GM12878 (cell line): ENCODE data around the gene MAMDC2. TPM values are rescaled to one million over a fixed set of nuclear protein-coding genes. Genes with fewer than 3 reads are reported as not detected.

ENCODE experiments used
- ATAC-seq: fragments of 200-7000 bp; cut with Tn5 transposase; 3 replicates; pipeline ENCODE4 v1.9.1; 2020; ENCODE audit warnings: mild to moderate bottlenecking, moderate library complexity
- BruUV-seq: library from RNA; stranded (reverse); fragments of 400-500 nt; replicated peaks from 2 replicates; lab custom pipeline; 2021; lab: Mats Ljungman, UMichigan
- CTCF ChIA-PET: fragments of 300-600 bp; sonication (Branson Sonifier 250); formaldehyde crosslinking; extraction: SDS; loops from one replicate; lab custom pipeline; 2021; ENCODE audit warnings: inconsistent platforms; lab: Yijun Ruan, JAX
- POLR2A ChIA-PET: fragments of 350-600 bp; formaldehyde crosslinking; extraction: SDS; loops from one replicate; lab custom pipeline; 2021; ENCODE audit warnings: inconsistent platforms; lab: Charles Lee
- RAD21 ChIA-PET: fragments of 300-600 bp; sonication (Branson Sonifier 250); formaldehyde crosslinking; loops from one replicate; lab custom pipeline; 2023; ENCODE audit warnings: antibody characterized with exemption; ENCODE audit not compliant: unreplicated experiment; lab: Charles Lee
- SMC1A ChIA-PET: fragments of 300-600 bp; sonication (Branson Sonifier 250); formaldehyde crosslinking; loops from one replicate; lab custom pipeline; 2023; ENCODE audit not compliant: unreplicated experiment, uncharacterized antibody; lab: Charles Lee
- DNase-seq: peaks from one replicate; pipeline ENCODE4 v3.0.0-alpha.2; 2011; ENCODE audit warnings: low read depth, low spot score
- FAIRE-seq: peaks from 3 replicates; lab custom pipeline; 2011; peaks lifted over from hg19 to GRCh38; lab: Jason Lieb, UNC
- H2AFZ ChIP-seq: 2 replicates; pipeline ENCODE4 v1.6.0; 2011; ENCODE audit warnings: low read depth, low read length, control low read depth; ENCODE audit not compliant: control insufficient read depth
- H3K27ac ChIP-seq: 2 replicates; pipeline ENCODE4 v1.5.1; 2011; ENCODE audit warnings: control low read depth; ENCODE audit not compliant: control insufficient read depth, insufficient read depth
- H3K27me3 ChIP-seq, 2 experiments: replicated peaks in 1 of 2; 2 replicates each; pipeline versions ENCODE4 v1.6.0 to v1.6.1; 2011; ENCODE audit warnings: low read length in 1 of 2; ENCODE audit not compliant: control insufficient read depth in 2 of 2, insufficient read depth in 2 of 2
- H3K36me3 ChIP-seq, 2 experiments: 2 replicates each; pipeline ENCODE4 v1.5.1; 2011; ENCODE audit warnings: low read length in 1 of 2; ENCODE audit not compliant: control insufficient read depth in 2 of 2, insufficient read depth in 2 of 2
- H3K4me1 ChIP-seq: 2 replicates; pipeline ENCODE4 v1.6.1; 2011; ENCODE audit warnings: mild to moderate bottlenecking, low read length, moderate library complexity, mixed read lengths; ENCODE audit not compliant: control insufficient read depth, insufficient read depth
- H3K4me2 ChIP-seq: 2 replicates; pipeline ENCODE4 v1.6.0; 2011; ENCODE audit warnings: control low read depth; ENCODE audit not compliant: control insufficient read depth, insufficient read depth
- H3K4me3 ChIP-seq: fragments of 200-600 bp; sonication (generic); 2 replicates; pipeline ENCODE4 v1.5.1; 2016
- H3K79me2 ChIP-seq: 2 replicates; pipeline ENCODE4 v1.6.0; 2011; ENCODE audit warnings: low read length; ENCODE audit not compliant: control insufficient read depth, insufficient read depth
- H3K9ac ChIP-seq: 2 replicates; pipeline ENCODE4 v1.8.0; 2011; ENCODE audit warnings: low read length, control low read depth, mixed read lengths; ENCODE audit not compliant: control insufficient read depth, insufficient read depth
- H3K9me3 ChIP-seq: replicated peaks from 3 replicates; pipeline ENCODE4 v1.5.1; 2011; ENCODE audit warnings: mild to moderate bottlenecking, low read length; ENCODE audit not compliant: control insufficient read depth, insufficient read depth
- H4K20me1 ChIP-seq: 2 replicates; pipeline ENCODE4 v1.6.0; 2011; ENCODE audit not compliant: control insufficient read depth, insufficient read depth
- ATF2 ChIP-seq: IDR thresholded peaks from 2 replicates; pipeline ENCODE4 v1.6.1; 2012; ENCODE audit warnings: low read length, inconsistent platforms
- BACH1 ChIP-seq: fragments of 450-650 bp; IDR thresholded peaks from 2 replicates; pipeline ENCODE4 v1.6.1; 2017; ENCODE audit warnings: mild to moderate bottlenecking, borderline replicate concordance
- CTCF ChIP-seq, 3 experiments: IDR thresholded peaks in 2 of 3; conservative IDR thresholded peaks in 1 of 3; 2 replicates each; pipeline ENCODE4 v1.5.1; 2011; ENCODE audit warnings: low read depth in 3 of 3, low read length in 3 of 3, mild to moderate bottlenecking in 3 of 3, control low read depth in 2 of 3, moderate library complexity in 2 of 3, inconsistent platforms in 1 of 3, mixed read lengths in 1 of 3; ENCODE audit not compliant: control insufficient read depth in 2 of 3, insufficient read depth in 1 of 3; ENCODE audit errors: extremely low read depth in 1 of 3
- E2F4 ChIP-seq: IDR thresholded peaks from 2 replicates; pipeline ENCODE4 v1.6.1; 2012; ENCODE audit warnings: low read depth, low read length, improper control_type of control experiment
- EGR1 ChIP-seq, 2 experiments: IDR thresholded peaks; 1 replicate in 1 of 2; 2 replicates in 1 of 2; pipeline ENCODE4 v1.6.1; 2011 to 2012; ENCODE audit warnings: low read depth in 2 of 2, low read length in 2 of 2, borderline replicate concordance in 1 of 2, mild to moderate bottlenecking in 1 of 2, moderate library complexity in 1 of 2
- ESRRA ChIP-seq: IDR thresholded peaks from 2 replicates; pipeline ENCODE4 v1.6.1; 2012; ENCODE audit warnings: mild to moderate bottlenecking, low read length, improper control_type of control experiment
- HDAC6 ChIP-seq: fragments of 200-600 bp; sonication (generic); IDR thresholded peaks from one replicate; pipeline ENCODE4 v1.8.0; 2017; ENCODE audit warnings: antibody characterized with exemption; ENCODE audit not compliant: unreplicated experiment
- IKZF1 ChIP-seq: fragments of 450-650 bp; conservative IDR thresholded peaks from 2 replicates; pipeline ENCODE4 v1.6.1; 2017; ENCODE audit warnings: antibody characterized with exemption, mild to moderate bottlenecking
- IKZF2 ChIP-seq, 2 experiments: fragments of 450-650 bp; IDR thresholded peaks; 2 replicates each; pipeline ENCODE4 v1.6.1; 2017; ENCODE audit warnings: mild to moderate bottlenecking in 2 of 2, moderate library complexity in 2 of 2
- MYC ChIP-seq: IDR thresholded peaks from 2 replicates; pipeline ENCODE4 v1.6.1; 2011; ENCODE audit warnings: mild to moderate bottlenecking, low read length, moderate library complexity, inconsistent platforms; ENCODE audit not compliant: insufficient read depth, insufficient replicate concordance, insufficient read length, severe bottlenecking
- POU2F2 ChIP-seq: IDR thresholded peaks from 3 replicates; pipeline ENCODE4 v1.6.1; 2011; ENCODE audit warnings: low read depth, mild to moderate bottlenecking, low read length, borderline replicate concordance
- SMAD1 ChIP-seq: fragments of 450-650 bp; IDR thresholded peaks from 2 replicates; pipeline ENCODE4 v1.6.1; 2018; ENCODE audit warnings: mild to moderate bottlenecking, low read depth; ENCODE audit not compliant: partially characterized antibody
- SREBF1 ChIP-seq: IDR thresholded peaks from 2 replicates; pipeline ENCODE4 v1.6.1; 2012; ENCODE audit warnings: mild to moderate bottlenecking, low read length
- TAF1 ChIP-seq: IDR thresholded peaks from 2 replicates; pipeline ENCODE4 v1.6.1; 2011; ENCODE audit warnings: mild to moderate bottlenecking, low read depth, low read length, borderline replicate concordance
- WGBS: methylation state at CpG from one replicate; pipeline ENCODE4 v1.1.6; 2016; ENCODE audit warnings: low lambda C conversion rate; ENCODE audit not compliant: insufficient replicate concordance, insufficient coverage; ENCODE audit errors: missing lambda C conversion rate; 5-methylcytosine and 5-hydroxymethylcytosine counted together
- in situ Hi-C: fragments of 300-500 bp; cut with MboI; formaldehyde crosslinking; loops from 9 replicates; pipeline ENCODE4 v1.14.3; 2018; ENCODE audit warnings: mixed read lengths
- intact Hi-C: fragments of 100-400 bp; cut with micrococcal nuclease; formaldehyde crosslinking; loops from one replicate; pipeline ENCODE4 v1.14.2; 2022; ENCODE audit not compliant: unreplicated experiment
- polyA plus RNA-seq, 11 experiments: library from polyadenylated mRNA; depleted of rRNA in 4 of 11; unstranded in 6 of 11; stranded (reverse) in 5 of 11; fragments of >200 nt; fragmentation: Nextera tagmentation in 4 of 11; fragmentation: Illumina TruSeq in 1 of 11; extraction: Ambion mirVana in 4 of 11; extraction: Trizol in 1 of 11; gene quantifications; 1 replicate in 1 of 11; 2 replicates in 10 of 11; pipeline versions ENCODE4 v1.2.1 to v1.2.3, GENCODE V29; 2011 to 2016; ENCODE audit warnings: inconsistent platforms in 2 of 11, missing spikeins in 2 of 11, low read depth in 1 of 11
- total RNA-seq, 4 experiments: library from RNA; depleted of rRNA in 3 of 4; stranded (reverse); fragments of >200 nt in 3 of 4; fragmentation: Illumina TruSeq in 1 of 4; extraction: Trizol in 1 of 4; gene quantifications; 2 replicates each; pipeline versions ENCODE4 v1.2.1 to v1.2.3, GENCODE V29; 2013 to 2021

Gene MAMDC2
- total and polyA plus RNA-seq, 10 of the 15 experiments (the other 5 are each of a cell fraction or from before 2014, with no cell fraction given): 0.01 to 0.09 TPM; not detected in 8

GRCh38 chr9:70011366-70011765, 32.3 kb upstream of the MAMDC2 start (continued):
- no peak for TF ChIP-seq CTCF (IDR thresholded peaks at IDR 0.05 in 2 of 3, conservative IDR thresholded peaks at IDR 0.05 in 1 of 3; ENCODE audit: control insufficient read depth in 2 of 3, extremely low read depth in 1 of 3, insufficient read depth in 1 of 3, low read depth in 3 of 3, low read length in 3 of 3)

GRCh38 chr9:70012569-70012968, 31.1 kb upstream of the MAMDC2 start:
- TF ChIP-seq TAF1 (no peak), IKZF2 (IDR thresholded peaks at IDR 0.05) (no peak), IKZF1 (no peak), ESRRA (no peak), BACH1 (no peak), ATF2 (no peak), E2F4 (no peak), MYC (no peak), SMAD1 (no peak), SREBF1 (no peak), HDAC6 (no peak), POU2F2 (no peak), EGR1 (IDR thresholded peaks at IDR 0.05; ENCODE audit: borderline replicate concordance in 1 of 2, low read depth in 2 of 2, low read length in 2 of 2) (no peak)
- TF ChIP-seq, all 136 proteins: peak for 0
- ATAC-seq (no peak), FAIRE-seq (no peak), DNase-seq (no peak)
- SMC1A ChIA-PET: no interaction called here
- POLR2A ChIA-PET: no interaction called here
- CTCF ChIA-PET: no interaction called here
- 0% methylated on average over 1 of the region's 1 CpG for WGBS
- no peaks in the 10 kb centered on the region for H3K27me3 ChIP-seq
- no peak overlapping the region for H3K4me2 ChIP-seq
- no peak overlapping the region for H3K9ac ChIP-seq
- no peaks in the 10 kb centered on the region for H3K79me2 ChIP-seq
- no peaks in the 10 kb centered on the region for H4K20me1 ChIP-seq
- H3K4me1 ChIP-seq: no peaks in the 10 kb centered on the region
- no peak overlapping the region for H3K27ac ChIP-seq
- in situ Hi-C loops: no loop called here
- H3K9me3 ChIP-seq: no peaks in the 10 kb centered on the region
- H2AFZ ChIP-seq: no peak overlapping the region
- no peak overlapping the region for H3K4me3 ChIP-seq
- BruUV-seq: no TSS peak
- H3K36me3 ChIP-seq: no peaks in the 10 kb centered on the region
- intact Hi-C loops: no loop called here
- RAD21 ChIA-PET: no interaction called here
